Mesenteric fat pad (tissue), 1 donor: ENCODE data around the gene GNPDA1. TPM values are rescaled to one million over a fixed set of nuclear protein-coding genes. Genes with fewer than 3 reads are reported as not detected.

ENCODE experiments used
- DNase-seq: peaks from one replicate; pipeline ENCODE4 v3.0.0-alpha.2; 2020; ENCODE audit warnings: low spot score
- total RNA-seq: library from RNA; stranded (reverse); fragmentation: NEBNext Ultra II Directional; extraction: Animal tissue kit (Norgen Biotek cat#: 25700); gene quantifications from one replicate; pipeline ENCODE4 v1.2.1, GENCODE V29; 2021
- donor health status: DM: yes; HTN: yes; CAD: no.

GNPDA1 gene
- total RNA-seq, 1 donor from 2014 or later: 36.2 TPM

DNA sequence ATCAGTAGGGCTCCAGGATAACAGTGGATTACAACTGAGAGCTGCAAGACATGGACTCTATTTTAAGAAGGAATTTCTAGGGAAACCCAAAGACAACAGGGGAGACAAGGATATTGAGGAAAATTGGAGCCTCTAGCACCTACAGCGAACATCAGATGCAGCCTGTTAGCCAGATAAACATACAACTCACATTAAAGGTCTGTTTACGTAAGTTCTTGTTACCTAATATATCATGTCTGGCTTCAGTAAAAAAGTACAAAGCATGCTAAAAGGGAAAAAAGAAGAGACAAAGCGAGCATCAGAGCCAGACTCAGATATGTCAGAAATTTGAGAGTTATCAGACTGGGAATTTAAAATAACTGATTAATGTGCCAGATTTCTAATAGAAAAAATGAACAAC lies 17.2 kb downstream of the GNPDA1 start:
- DNase-seq: no peak

DNA sequence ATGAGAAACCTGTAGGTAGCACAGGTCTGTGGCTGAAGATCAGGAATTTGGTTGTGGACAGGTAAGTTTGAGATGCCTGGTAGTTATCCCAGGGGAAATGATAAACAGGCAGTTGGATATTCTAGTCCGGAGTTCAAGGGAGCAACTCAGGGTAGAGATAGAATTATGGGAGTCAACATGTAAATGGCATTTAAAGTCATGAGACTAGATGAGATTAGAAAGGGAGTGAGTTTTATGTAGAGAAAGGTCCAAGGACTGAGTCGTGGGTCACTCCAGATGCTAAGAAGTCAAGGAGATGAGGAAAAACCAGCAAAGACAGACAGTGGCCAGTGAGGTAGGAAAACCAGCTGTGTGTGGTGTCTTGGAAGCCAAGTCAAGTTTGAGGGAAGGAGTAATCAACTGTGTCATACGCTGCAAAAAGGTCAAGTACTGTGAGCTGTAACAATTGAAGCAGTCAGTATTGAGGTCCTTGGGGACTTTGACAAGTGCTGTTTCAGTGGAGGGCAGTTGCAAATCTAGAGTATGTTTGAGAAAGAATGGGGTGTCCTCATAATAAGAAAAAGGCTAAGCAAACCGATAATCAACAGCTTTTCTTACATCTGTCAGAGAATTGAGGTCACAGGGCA lies 18.2 kb downstream of the GNPDA1 start:
- no peak for DNase-seq

DNA sequence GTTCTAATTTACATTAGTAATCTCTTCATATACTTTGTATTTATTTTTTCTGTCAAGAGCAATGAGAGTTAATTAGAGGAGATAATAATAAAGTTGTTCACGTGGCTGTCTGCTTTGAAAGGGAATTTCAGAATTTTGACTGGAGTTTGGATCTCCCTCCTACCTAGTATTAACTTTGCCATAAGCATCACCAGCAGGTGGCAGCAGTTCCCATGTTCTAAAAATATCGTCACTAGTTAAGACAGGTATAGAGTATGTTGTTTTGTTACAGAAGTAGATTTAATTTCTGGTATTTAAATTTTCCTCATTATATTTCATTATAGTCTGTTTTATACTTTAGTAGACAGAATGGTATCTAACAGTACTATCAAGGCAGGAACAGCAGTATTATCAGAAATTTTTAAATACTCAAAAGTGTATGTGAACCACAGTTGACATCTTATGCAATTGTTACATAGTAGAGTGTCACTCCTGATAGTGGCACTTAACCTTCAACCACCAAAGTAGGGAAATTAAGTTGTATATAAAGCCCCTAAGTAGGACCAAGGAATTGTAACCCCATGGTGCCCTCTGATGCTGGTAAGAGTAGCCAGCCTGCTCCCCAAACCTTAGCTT lies 20.4 kb downstream of the GNPDA1 start:
- DNase-seq: no peak

DNA sequence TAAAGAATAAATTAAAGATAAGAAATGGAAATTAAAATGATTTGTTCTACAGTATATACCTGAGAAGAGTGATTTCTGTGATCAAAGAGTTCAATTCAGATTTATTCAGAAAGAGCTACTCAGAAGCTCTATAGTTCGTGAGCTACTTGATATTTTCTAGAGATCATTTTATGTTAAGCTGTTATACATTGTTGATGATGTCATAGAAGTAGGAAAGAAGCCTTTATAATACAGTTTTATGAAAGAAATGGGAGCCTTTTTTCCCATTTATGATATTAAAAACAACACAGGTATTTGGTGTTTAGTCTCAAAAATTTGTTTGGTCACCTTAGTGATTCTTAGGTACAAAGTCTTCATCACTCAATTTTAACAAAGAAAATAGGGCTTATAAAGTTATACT lies 23.1 kb downstream of the GNPDA1 start:
- no peak for DNase-seq

DNA sequence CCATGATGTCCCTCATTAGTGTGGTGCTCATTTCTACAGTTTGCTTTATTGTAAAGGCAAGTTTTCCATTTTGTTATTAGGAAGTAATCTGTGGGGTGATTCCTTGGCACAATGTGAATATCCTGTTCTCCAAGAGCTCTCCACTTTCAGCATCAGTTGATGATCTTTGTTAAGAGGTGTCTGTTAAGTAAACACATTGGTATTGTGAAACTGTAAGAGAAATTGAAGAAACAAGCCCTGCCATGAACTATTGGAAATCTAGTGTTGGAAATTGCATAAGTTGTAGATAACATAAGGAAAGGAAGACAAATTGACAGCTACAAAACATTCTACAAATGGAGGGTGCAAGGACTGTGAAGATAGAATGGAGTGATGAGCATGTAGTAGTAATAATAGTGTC lies 26.8 kb downstream of the GNPDA1 start:
- DNase-seq: no peak

DNA sequence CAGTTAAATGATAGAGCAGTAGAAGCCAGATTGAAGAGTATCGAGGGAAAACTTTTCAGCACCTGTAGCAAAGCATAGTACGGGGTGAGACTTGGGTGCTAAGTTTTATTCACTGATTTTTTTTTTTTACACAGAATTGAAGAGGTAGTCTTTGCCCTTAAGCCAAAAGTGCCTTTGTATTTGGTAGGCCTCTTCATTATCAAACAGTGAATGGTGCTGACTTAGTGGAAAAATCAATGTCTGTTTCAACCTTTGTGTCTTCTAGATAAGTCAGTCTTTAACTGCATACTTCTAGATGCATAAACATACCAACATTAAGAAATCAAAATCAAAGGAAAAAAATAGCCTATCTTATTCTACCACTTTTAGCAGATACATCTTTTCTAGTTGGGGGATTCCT lies 30.2 kb downstream of the GNPDA1 start:
- DNase-seq: no peak

DNA sequence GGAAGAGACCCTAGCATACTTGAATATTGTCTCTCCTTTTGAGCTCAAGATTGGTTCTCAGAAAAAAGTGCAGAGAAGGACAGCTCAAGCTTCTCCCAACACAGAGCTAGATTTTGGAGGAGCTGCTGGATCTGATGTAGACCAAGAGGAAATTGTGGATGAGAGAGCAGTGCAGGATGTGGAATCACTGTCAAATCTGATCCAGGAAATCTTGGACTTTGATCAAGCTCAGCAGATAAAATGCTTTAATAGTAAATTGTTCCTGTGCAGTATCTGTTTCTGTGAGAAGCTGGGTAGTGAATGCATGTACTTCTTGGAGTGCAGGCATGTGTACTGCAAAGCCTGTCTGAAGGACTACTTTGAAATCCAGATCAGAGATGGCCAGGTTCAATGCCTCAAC lies 34.4 kb downstream of the GNPDA1 start:
- DNase-seq: no peak

DNA sequence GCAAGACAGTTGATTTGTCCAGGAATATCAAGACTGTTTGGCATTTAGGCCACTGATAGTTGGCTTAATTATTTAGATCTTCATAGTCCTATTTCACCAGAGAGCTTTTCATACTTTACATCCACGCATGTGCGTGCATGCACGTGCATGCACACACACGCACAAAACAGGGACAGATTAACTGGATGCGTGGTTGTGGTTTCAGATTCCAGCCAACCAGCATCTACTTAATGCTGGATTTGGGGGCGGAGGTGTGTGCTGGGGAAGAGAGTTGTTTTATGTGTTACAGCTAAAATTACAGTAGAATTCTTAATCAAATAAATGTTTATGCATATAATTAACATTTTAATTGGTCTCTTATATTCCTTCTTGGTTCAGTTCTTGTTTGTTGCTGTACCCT lies 36.7 kb downstream of the GNPDA1 start:
- DNase-seq: no peak

DNA sequence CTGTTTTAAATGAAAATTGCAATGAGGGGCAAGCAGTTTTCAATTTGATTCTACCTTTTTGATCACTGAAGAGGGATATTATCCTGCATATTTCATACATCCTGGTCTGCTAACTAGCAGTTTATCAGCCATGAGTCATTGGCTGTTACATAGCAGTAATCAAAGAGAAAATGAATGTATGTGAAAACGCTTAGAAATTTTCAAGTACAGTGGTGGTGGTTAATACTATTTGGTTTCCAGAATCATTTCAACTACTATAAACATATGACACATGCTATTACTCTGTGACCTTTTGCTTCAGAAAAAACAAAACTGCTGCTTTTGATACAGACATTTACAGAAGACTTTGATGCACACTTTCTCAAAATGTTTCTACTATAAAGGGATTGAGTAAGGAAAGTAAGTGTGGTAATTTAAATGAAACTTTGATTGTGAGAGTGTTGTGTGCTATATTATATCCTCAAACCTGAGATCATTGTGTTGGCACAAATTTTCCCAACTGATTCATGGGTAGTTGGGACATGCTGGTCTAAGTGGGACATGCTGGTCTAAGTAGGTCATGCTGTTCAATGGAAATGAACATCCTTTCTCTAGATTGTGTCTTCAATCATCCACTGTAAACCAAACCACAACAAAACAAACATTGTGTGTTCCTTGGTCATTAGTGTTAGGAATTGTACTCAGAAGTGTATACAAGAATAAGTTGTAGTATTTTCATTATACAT lies 38.8 kb downstream of the GNPDA1 start:
- no peak for DNase-seq

DNA sequence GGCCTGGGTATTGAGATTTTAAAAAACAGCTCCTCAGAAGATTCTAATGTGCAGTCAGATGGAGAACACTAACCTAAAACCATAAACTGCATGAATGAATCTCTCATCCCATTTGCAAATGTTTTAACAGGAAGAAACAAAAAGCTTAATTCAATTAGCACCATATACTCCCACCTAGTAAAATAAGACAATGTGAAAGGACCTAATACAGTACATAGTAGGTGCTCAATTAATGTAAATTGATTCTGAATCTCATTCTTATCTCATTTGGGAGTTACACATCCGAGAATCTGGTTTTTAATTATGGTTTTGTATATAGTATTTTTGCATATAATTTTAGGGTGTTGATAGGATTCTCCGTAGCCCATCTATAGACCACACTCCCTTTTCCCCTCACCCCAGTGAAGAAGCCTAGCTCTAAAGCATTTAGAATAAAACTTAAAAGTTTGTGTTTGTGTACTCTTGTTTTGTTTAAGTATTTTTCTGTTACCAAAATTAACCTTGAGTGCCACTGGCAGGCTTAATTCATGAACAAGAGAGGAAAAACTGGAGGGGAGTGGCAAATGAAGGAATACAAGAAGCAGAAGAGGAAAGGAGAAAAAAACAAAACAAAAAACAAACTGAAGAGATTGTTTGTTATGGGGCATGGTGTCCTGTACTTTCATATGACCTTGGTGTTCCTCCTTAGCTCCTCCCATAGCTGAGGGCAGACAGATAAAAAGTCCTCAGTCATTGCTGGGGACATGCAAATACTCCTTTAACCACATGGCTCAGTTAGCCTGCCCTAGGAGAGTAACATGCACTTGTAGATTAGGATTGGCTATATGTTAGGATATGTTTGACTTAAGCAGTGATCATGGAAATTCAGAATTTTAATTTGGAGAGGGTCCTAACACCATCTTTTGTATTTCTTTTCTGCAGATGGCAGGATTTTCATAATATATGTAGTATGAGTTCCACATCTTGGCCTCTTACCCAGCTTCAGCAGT lies 42.8 kb downstream of the GNPDA1 start:
- DNase-seq: no peak

DNA sequence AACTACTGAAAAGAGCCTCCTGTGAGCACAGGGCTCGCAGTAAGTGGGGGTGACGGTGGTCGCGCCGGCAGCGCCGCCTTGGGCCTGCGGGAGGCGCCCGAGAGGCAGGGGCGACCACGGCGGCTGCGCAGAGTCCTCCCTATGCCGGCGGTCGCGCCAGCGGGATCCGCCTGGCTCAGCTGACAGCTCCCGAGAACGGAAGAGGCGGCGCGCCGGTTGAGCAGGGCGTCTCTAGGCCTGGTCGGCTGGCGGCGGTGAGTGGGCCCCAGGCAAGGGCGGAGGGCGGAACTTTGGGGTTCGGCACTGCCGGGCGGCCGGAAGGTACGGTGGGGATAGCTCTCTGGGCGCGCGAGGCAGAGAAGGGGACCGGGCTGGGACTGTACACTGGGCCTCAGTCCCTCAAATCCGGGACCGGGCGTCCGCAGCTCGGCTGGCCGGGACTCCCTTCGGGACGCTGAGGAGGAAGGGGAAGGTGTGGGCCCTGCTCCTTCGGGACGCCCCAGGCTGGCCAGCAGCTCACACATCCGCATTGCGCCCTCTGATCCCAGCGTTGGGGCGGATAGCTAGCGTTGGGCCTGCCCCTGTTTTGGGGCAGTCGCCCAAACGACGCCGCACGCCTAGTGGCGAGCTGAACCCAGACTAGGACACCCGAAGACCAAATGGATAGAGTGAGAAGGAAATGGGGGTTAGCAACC lies 43.8 kb downstream of the GNPDA1 start, which contains the start of gene RNF14:
TSS of gene RNF14 (plus strand) at position 192 of the 695 bp plus-strand sequence. CDS start 4,484 bp downstream, outside the sequence.
- DNase-seq: peak; percentile 98

DNA sequence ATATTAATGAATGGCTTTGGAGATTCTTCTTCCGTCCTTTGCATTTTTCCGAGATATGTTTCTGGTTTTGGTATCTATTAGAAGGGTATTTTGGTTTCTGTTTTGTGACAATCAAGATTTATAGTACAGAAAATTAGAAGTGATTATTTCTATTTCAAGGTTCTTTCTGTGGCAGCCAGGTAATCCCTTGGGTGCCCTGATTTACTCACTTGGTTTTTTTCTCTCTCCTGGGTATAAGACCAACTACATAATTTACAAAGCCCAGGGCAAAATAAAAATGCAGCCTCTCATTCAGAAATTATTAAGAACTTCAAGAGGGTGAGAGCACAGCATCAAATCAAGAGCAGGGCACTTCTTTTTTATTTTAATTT lies 45.9 kb downstream of the GNPDA1 start:
- no peak for DNase-seq

DNA sequence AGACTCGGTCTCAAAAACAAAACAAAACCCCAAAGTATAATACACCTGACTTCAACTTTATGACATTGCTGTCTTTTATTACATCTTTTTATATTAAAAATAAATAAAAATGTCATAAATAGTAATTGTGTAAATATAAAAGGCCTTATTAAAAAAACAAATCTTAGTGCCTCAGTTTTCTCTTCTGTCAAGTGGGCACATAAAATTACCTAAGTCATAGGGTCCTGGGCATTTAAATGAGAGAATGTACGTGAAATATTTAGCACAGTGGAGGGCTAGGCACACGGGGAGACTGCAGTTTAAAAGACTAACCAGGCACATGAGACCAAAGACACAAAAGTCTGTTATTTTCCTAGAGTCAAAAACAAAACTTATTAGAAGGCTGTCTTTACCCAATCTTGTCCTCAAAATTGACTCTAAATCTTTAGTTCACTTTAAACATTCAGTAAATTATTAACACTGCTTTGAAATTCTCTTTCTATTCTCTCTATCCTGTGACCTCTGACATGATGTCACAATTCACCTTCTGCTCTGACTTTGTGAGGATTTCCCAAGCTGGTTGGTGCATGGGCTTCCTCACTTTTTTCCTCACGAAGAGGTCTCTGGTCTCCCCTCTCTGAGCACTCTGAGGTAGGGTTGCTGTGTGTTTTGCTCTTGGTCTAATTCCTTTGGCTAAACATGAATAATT lies 46.4 kb downstream of the GNPDA1 start:
- DNase-seq: no peak

DNA sequence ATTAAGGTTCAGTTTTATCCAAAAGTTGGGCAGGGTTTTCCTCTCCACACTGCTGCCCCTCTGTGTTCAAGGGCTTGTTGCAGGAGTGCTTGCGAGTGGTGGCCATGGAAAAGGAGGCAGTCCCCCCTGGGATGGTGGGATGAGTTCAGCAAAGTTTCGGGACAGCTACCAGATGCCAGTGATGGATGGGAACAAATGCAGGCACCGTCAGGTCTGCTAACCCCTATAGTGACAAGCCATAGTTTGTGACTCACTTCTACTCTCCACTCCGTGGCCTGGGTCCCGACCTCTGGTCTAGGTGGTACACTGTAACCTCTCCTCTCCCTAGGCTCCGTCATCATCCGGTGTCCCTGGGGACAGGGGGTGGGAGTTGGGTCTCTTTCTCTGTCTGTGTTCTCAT lies 47.8 kb downstream of the GNPDA1 start:
- no peak for DNase-seq

DNA sequence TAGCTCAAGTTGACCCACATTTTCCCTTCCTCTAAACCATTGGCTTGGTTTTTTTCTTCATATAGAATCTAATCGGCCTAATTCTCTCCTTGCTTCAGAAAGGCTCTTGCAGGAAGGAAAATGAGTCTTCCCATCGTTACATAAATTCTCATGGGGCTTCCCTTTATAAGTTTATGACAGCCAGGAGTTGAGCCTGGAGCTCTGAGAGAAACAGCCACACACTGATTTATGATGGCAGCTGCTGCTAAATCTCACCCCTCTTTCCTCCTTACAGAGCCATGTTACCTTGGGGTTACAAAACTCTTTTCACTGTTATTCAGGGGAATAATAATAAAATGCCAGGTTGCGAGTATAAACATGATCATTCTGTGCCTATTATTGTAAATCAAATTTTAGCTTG lies 49.1 kb downstream of the GNPDA1 start:
- no peak for DNase-seq

DNA sequence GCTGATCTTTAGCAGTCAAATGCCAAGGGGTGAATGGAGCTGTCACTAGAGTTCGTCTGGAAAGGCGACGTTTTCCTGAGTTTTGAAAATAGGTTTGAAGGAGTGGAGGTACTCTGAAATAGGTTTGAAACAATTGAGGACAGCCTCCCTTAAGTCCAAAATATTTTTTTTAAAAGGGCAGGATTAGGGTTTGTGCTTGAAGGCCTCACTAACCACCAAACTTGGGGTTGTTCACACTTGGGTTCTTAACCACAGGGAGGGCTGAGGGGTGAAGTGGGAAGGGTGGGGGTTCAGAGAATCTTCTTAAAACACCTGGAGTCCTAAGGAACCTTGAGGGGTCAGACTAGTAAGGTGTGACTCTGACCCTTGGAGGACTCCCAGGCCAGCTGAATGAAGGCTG lies 51.4 kb downstream of the GNPDA1 start:
- no peak for DNase-seq

DNA sequence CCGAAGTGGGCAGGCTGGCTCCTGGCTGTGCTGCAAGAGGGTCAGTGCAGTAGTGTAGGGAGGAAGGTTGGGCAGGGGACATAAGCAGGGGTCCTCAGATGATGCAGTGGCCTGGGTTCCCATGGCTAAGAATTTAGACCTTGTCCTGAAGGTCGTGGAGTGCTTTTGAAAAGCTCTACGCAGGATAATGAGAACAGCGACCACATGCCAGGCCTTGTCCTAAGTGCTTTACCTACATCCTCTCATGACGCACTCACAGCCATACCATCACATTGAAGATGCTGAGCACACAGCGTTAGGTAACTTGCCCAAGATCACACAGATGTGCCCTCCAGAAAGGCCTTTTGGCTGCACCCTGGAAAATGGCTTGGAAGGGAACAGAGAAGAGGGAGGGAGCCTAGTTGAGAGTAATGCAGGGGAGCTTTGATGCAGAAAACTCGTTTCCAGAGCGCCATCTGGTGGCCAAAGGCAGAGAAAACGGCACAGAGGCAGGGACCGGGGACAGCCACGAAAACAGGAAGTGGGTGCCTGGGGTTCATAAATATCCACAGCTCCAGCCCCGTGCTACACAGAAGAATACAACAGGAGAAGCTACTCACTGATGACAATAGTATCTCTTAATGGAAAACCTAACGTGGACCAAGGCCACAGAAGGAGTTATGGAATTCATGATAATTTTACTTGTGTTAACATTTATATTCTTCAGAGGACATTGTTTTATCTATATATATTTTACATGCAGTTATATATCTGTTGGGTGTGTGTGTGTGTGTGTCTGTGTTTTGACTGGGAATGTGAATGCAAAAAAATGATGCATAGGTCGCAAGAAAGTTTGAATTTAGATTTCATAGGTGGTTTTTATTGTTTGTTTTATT lies 52.1 kb downstream of the GNPDA1 start:
- no peak for DNase-seq

DNA sequence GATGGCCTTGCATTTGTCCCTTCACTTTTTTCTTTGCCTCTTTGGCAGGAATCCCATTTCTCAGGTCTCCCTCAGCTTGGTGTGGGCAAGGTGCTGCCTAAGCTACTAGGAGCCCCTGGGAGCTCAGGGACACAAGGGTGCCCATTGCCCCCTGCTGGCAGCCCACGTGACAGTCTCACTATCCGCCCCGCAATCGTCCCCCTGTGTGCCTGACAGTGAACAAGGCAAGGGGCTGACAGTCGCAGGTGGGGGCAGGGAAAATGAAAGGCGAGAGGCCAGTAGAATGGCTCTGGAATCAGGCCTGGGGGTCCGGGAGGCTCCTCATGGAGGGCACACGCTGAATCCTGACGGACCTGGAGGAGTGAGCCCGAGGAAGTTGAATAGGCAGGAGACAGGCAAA lies 52.8 kb downstream of the GNPDA1 start:
- no peak for DNase-seq

DNA sequence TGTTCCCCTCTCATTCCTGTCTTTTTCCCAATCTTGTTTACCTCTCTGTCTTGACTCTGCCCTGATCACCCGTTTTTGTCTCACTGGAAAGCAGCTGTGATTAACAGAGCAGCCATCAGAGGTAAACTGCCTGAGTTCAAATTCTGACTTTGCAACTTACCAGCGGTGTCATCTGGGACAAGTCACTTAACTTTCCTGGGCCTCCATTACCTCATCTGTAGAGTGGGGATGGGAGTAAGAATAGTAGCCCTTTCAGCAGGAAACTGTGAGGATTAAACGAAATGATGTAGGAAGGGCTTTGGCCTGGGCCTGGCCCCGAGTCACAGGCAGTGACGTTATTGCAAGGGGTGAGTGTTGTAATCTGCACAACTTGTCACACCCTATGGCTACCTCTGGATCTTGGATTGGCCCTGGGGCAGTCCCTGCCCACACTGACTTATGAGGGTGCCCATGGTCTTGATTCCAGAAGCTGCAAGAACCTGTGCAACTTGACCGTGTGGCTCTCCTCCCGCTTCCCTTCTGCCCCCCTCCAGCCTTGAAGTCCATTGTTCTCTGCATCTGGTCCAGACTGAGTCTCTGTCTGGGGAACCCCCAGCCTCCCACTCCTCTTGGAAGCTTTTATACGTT lies 54.2 kb downstream of the GNPDA1 start:
- no peak for DNase-seq
